SK-N-SH (cell line): ENCODE data around the gene ANXA11. TPM values are rescaled to one million over a fixed set of nuclear protein-coding genes. Genes with fewer than 3 reads are reported as not detected.

Experiments used
- CTCF ChIA-PET: fragments of 300-600, 350-600 bp; formaldehyde crosslinking; extraction: SDS; loops from one replicate; lab custom pipeline; 2021; lab: Yijun Ruan, JAX
- POLR2A ChIA-PET: fragments of 350-600 bp; sonication (Branson Sonifier 250); formaldehyde crosslinking; extraction: SDS; loops from one replicate; lab custom pipeline; 2020; ENCODE audit warnings: antibody characterized with exemption, inconsistent platforms; lab: Yijun Ruan, JAX
- DNase-seq: peaks from one replicate; pipeline ENCODE4 v3.0.0; 2012
- H2AFZ ChIP-seq: fragments of 200-600 bp; sonication (generic); 2 replicates; pipeline ENCODE4 v1.8.1; 2016; ENCODE audit warnings: antibody characterized with exemption, mild to moderate bottlenecking, low read depth
- H3F3A ChIP-seq: fragments of 200-600 bp; sonication (generic); replicated peaks from 2 replicates; pipeline ENCODE3; 2016; ENCODE audit warnings: antibody characterized with exemption, mild to moderate bottlenecking; ENCODE audit not compliant: insufficient read depth
- H3K27ac ChIP-seq, 2 experiments: fragments of 200-500 bp in 1 of 2; fragments of 200-600 bp in 1 of 2; sonication (Bioruptor generic) in 1 of 2; sonication (generic), shearing (Covaris generic) in 1 of 2; 2 replicates each; pipeline versions ENCODE4 v1.5.1 to v1.6.1; 2014 to 2016; ENCODE audit warnings: low read depth in 2 of 2, inconsistent platforms in 1 of 2, low read length in 1 of 2, mild to moderate bottlenecking in 1 of 2, mixed read lengths in 1 of 2
- H3K27me3 ChIP-seq: fragments of 200-600 bp; sonication (generic), shearing (Covaris generic); 2 replicates; pipeline ENCODE4 v1.6.1; 2016; ENCODE audit warnings: mixed run types; ENCODE audit not compliant: insufficient read depth
- H3K36me3 ChIP-seq, 2 experiments: fragments of 200-500 bp in 1 of 2; fragments of 200-600 bp in 1 of 2; sonication (Bioruptor generic) in 1 of 2; sonication (generic) in 1 of 2; replicated peaks in 1 of 2; 2 replicates each; pipeline versions ENCODE3 to v1.5.1; 2014 to 2016; ENCODE audit warnings: low read length in 1 of 2, mild to moderate bottlenecking in 1 of 2; ENCODE audit not compliant: insufficient read depth in 2 of 2, control insufficient read depth in 1 of 2
- H3K4me1 ChIP-seq, 2 experiments: fragments of 200-500 bp in 1 of 2; fragments of 200-600 bp in 1 of 2; sonication (Bioruptor generic) in 1 of 2; sonication (generic), shearing (Covaris generic) in 1 of 2; 2 replicates each; pipeline versions ENCODE4 v1.5.1 to v1.6.1; 2014 to 2016; ENCODE audit warnings: low read depth in 1 of 2, low read length in 1 of 2, mixed run types in 1 of 2; ENCODE audit not compliant: insufficient read depth in 2 of 2, control insufficient read depth in 1 of 2
- H3K4me2 ChIP-seq: fragments of 200-600 bp; sonication (generic), shearing (Covaris generic); 2 replicates; pipeline ENCODE4 v1.6.1; 2017; ENCODE audit warnings: mixed run types
- H3K4me3 ChIP-seq, 2 experiments: fragments of 200-500 bp in 1 of 2; fragments of 200-600 bp in 1 of 2; sonication (Bioruptor generic) in 1 of 2; sonication (generic), shearing (Covaris generic) in 1 of 2; 2 replicates each; pipeline versions ENCODE4 v1.5.1 to v1.8.1; 2014 to 2016; ENCODE audit warnings: low read depth in 2 of 2, inconsistent platforms in 1 of 2, low read length in 1 of 2, mild to moderate bottlenecking in 1 of 2, mixed read lengths in 1 of 2, moderate library complexity in 1 of 2
- H3K79me2 ChIP-seq: fragments of 200-600 bp; sonication (generic); 2 replicates; pipeline ENCODE4 v1.8.1; 2017; ENCODE audit warnings: mild to moderate bottlenecking; ENCODE audit not compliant: insufficient read depth
- H3K9ac ChIP-seq: fragments of 200-600 bp; sonication (generic); 2 replicates; pipeline ENCODE4 v1.6.1; 2017; ENCODE audit warnings: mixed run types
- H3K9me2 ChIP-seq: fragments of 200-600 bp; sonication (generic); 2 replicates; pipeline ENCODE4 v1.6.1; 2017; ENCODE audit warnings: mixed run types
- H3K9me3 ChIP-seq: fragments of 200-600 bp; sonication (generic); 2 replicates; pipeline ENCODE4 v1.6.1; 2017; ENCODE audit warnings: mixed run types, mild to moderate bottlenecking, moderate library complexity
- H4K20me1 ChIP-seq: fragments of 200-600 bp; sonication (generic); 2 replicates; pipeline ENCODE4 v1.6.1; 2017; ENCODE audit warnings: mild to moderate bottlenecking, mixed run types; ENCODE audit not compliant: insufficient read depth
- CHD2 ChIP-seq: fragments of 150-350 bp; IDR thresholded peaks from 2 replicates; pipeline ENCODE4 v1.6.1; 2018; ENCODE audit warnings: low read length; ENCODE audit not compliant: partially characterized antibody
- CTCF ChIP-seq: fragments of 200-600 bp; sonication (generic); IDR thresholded peaks from 2 replicates; pipeline ENCODE4 v1.6.1; 2017; ENCODE audit warnings: antibody characterized with exemption, mild to moderate bottlenecking, moderate library complexity
- EP300 ChIP-seq, 2 experiments: IDR thresholded peaks; 2 replicates each; pipeline versions ENCODE4 v1.4.0 to v1.6.1; 2012; ENCODE audit warnings: borderline replicate concordance in 1 of 2, low read depth in 1 of 2, low read length in 1 of 2
- EZH2phosphoT487 ChIP-seq: fragments of 200-600 bp; sonication (generic); IDR thresholded peaks from 2 replicates; pipeline ENCODE4 v1.6.1; 2017; ENCODE audit warnings: low read depth, mixed run types, mild to moderate bottlenecking, antibody characterized with exemption, moderate library complexity, borderline replicate concordance
- FOXJ3 ChIP-seq: sonication (generic); formaldehyde crosslinking; IDR thresholded peaks from 2 replicates; pipeline ENCODE4 v1.5.1; 2020; ENCODE audit warnings: mild to moderate bottlenecking, missing genetic modification reagents
- FOXM1 ChIP-seq: IDR thresholded peaks from 2 replicates; pipeline ENCODE4 v1.4.0; 2012; ENCODE audit warnings: low read depth, mild to moderate bottlenecking
- IRF3 ChIP-seq: fragments of 150-350 bp; IDR thresholded peaks from 2 replicates; pipeline ENCODE4 v1.6.1; 2016; ENCODE audit warnings: mild to moderate bottlenecking, low read depth, low read length
- NFIC ChIP-seq: IDR thresholded peaks from 2 replicates; pipeline ENCODE4 v1.4.0; 2012; ENCODE audit warnings: borderline replicate concordance
- PBX3 ChIP-seq: IDR thresholded peaks from 2 replicates; pipeline ENCODE4; 2012
- POLR2AphosphoS5 ChIP-seq: IDR thresholded peaks from 2 replicates; pipeline ENCODE4 v1.6.1; 2012; ENCODE audit warnings: low read depth, low read length
- RAD21 ChIP-seq: IDR thresholded peaks from 2 replicates; pipeline ENCODE4 v1.6.1; 2012; ENCODE audit warnings: mild to moderate bottlenecking, low read length
- RCOR1 ChIP-seq: fragments of 150-350 bp; IDR thresholded peaks from 2 replicates; pipeline ENCODE4 v1.6.1; 2017; ENCODE audit warnings: antibody characterized with exemption, low read length
- SIN3A ChIP-seq: IDR thresholded peaks from 2 replicates; pipeline ENCODE4 v1.6.1; 2012; ENCODE audit warnings: low read depth, mild to moderate bottlenecking, low read length, moderate library complexity, borderline replicate concordance
- TAF1 ChIP-seq: IDR thresholded peaks from 2 replicates; pipeline ENCODE4 v1.6.1; 2012; ENCODE audit warnings: low read depth, mild to moderate bottlenecking, low read length, moderate library complexity, borderline replicate concordance
- USF1 ChIP-seq: IDR thresholded peaks from 2 replicates; pipeline ENCODE4 v1.4.0; 2012; ENCODE audit warnings: low read depth, borderline replicate concordance
- YY1 ChIP-seq: IDR thresholded peaks from 2 replicates; pipeline ENCODE4 v1.4.0; 2012; ENCODE audit warnings: low read depth, mild to moderate bottlenecking
- WGBS: methylation state at CpG from one replicate; pipeline ENCODE4 v1.1.6; 2017; ENCODE audit warnings: low lambda C conversion rate; 5-methylcytosine and 5-hydroxymethylcytosine counted together
- polyA plus RNA-seq, 3 experiments: library from polyadenylated mRNA; depleted of rRNA; stranded (reverse); fragments of >200 nt; gene quantifications; 2 replicates each; pipeline ENCODE4 v1.2.3, GENCODE V29; 2012

ANXA11 gene
- polyA plus RNA-seq, 1 of the 3 experiments (the other 2 are of a cell fraction) = 53.6 TPM

GRCh38 chr10:80174641-80175395, 30.5 kb downstream of the ANXA11 start:
- Histone ChIP-seq H3K4me1 (no peaks in the 10 kb centered on the region; a peak in 2 of 4 replicates), H2AFZ (no peak overlapping the region), H3F3A (no peaks in the 10 kb centered on the region), H3K9me3 (no peaks in the 10 kb centered on the region), H3K27ac (no peak overlapping the region), H3K9ac (no peak overlapping the region), H3K36me3 (peaks cover 0 to 9% of the 10 kb centered on the region in 2 experiments)
- TF ChIP-seq CHD2 = no peak
- no peak for TF ChIP-seq IRF3
- no peak for TF ChIP-seq EZH2phosphoT487
- no peak for TF ChIP-seq TAF1
- no peak for TF ChIP-seq NFIC
- no peak for TF ChIP-seq SIN3A
- TF ChIP-seq FOXJ3 (CRISPR knock-in tag) = no peak
- no peak for TF ChIP-seq YY1
- no peak for TF ChIP-seq CTCF
- no peak for TF ChIP-seq PBX3
- TF ChIP-seq, all 33 proteins: peak for 0
- ChIA-PET POLR2A (no interaction called here), CTCF (interaction anchor here (1.2 to 1.5 kb wide), 3 partner anchors 31 to 48 kb away, joined by 3 to 8 read pairs (median 4); no protein-coding TSS in a partner anchor)
- no peaks in the 10 kb centered on the region for H3K27me3 ChIP-seq
- H3K79me2 ChIP-seq = no peaks in the 10 kb centered on the region
- no peak overlapping the region for H3K4me2 ChIP-seq
- H3K4me3 ChIP-seq = no peak overlapping the region
- H4K20me1 ChIP-seq = peaks cover 21% of the 10 kb centered on the region; the same call in 1 of the 2 replicates
- no peak for DNase-seq
- H3K9me2 ChIP-seq = no peaks in the 10 kb centered on the region
- WGBS = 95% methylated on average over 15 of the region's 15 CpGs

GRCh38 chr10:80173466-80173865, 31.9 kb downstream of the ANXA11 start:
- Histone ChIP-seq H3K4me2 (no peak overlapping the region), H4K20me1 (peaks cover 17% of the 10 kb centered on the region; the same call in 1 of the 2 replicates), H3K9me3 (no peaks in the 10 kb centered on the region), H3K9ac (no peak overlapping the region), H3K27me3 (no peaks in the 10 kb centered on the region), H3K27ac (no peak overlapping the region), H3F3A (no peaks in the 10 kb centered on the region), H3K79me2 (no peaks in the 10 kb centered on the region), H3K4me3 (no peak overlapping the region), H2AFZ (no peak overlapping the region), H3K4me1 (no peaks in the 10 kb centered on the region; a peak in 2 of 4 replicates), H3K36me3 (peaks cover 0 to 9% of the 10 kb centered on the region in 2 experiments), H3K9me2 (no peaks in the 10 kb centered on the region)
- ChIA-PET CTCF (interaction anchor here (1.1 to 1.2 kb wide), 2 partner anchors 11 to 30 kb away, joined by 3 to 4 read pairs; no protein-coding TSS in a partner anchor), POLR2A (no interaction called here)
- whole genome bisulfite sequencing = 83% methylated on average over 4 of the region's 6 CpGs
- TF ChIP-seq YY1 = no peak
- TF ChIP-seq FOXM1 = no peak
- no peak for TF ChIP-seq EP300 (IDR thresholded peaks at IDR 0.05; ENCODE audit: borderline replicate concordance in 1 of 2, low read depth in 1 of 2, low read length in 1 of 2)
- no peak for TF ChIP-seq USF1
- TF ChIP-seq RAD21 = no peak
- TF ChIP-seq POLR2AphosphoS5 = no peak
- TF ChIP-seq RCOR1 = no peak
- DNase-seq = no peak
